ENCODE measurements around the gene OXER1.
A peak's percentile ranks its signal among the peaks of the same experiment; 100 is the strongest.

Gene OXER1

GRCh38 chr2:42775186-42775585 is 11.3 kb upstream of the OXER1 start:
- TF ChIP-seq CTCF (IDR thresholded peaks at IDR 0.05), result no peak

GRCh38 chr2:42771546-42772153 is 7.7 kb upstream of the OXER1 start:
- no peak for TF ChIP-seq CTCF (IDR thresholded peaks at IDR 0.05)

GRCh38 chr2:42770288-42771131 is 6.6 kb upstream of the OXER1 start:
- peak; percentile 18; the same call in 1 of the 2 replicates for TF ChIP-seq CTCF (IDR thresholded peaks at IDR 0.05)

- no peak for TF ChIP-seq CTCF (IDR thresholded peaks at IDR 0.05)
These were observed 5.8 kb upstream of the OXER1 start for GRCh38 chr2:42769583-42770287.

- no peak for TF ChIP-seq CTCF (IDR thresholded peaks at IDR 0.05)
These were observed 4.8 kb upstream of the OXER1 start for GRCh38 chr2:42768706-42769256.

- TF ChIP-seq CTCF (IDR thresholded peaks at IDR 0.05), result no peak
These were observed 4.2 kb upstream of the OXER1 start for GRCh38 chr2:42767899-42768705.

Measured in LNCAP (cell line).